HG02884 (cell line): Measurements from ENCODE around the gene CCL22.

Experiments used
- ATAC-seq: cut with Tn5 transposase; IDR thresholded peaks from one replicate; pipeline ENCODE4 v1.9.1; 2021; ENCODE audit warnings: mild to moderate bottlenecking, moderate library complexity; ENCODE audit not compliant: unreplicated experiment

CCL22 gene

GRCh38 chr16:57345666-57346204, 12.8 kb upstream of the CCL22 start:
- ATAC-seq, result no peak

- ATAC-seq, result no peak
Observed at GRCh38 chr16:57347858-57348257, 10.7 kb upstream of the CCL22 start.

- no peak for ATAC-seq
Observed at GRCh38 chr16:57348327-57348726, 10.3 kb upstream of the CCL22 start.

- ATAC-seq, result peak; percentile 90
Observed at GRCh38 chr16:57349212-57350031, 9.2 kb upstream of the CCL22 start.

GRCh38 chr16:57352636-57353047, 5.9 kb upstream of the CCL22 start:
- ATAC-seq, result no peak

GRCh38 chr16:57354311-57354710, 4.3 kb upstream of the CCL22 start:
- no peak for ATAC-seq

- ATAC-seq, result no peak
Observed at GRCh38 chr16:57355898-57356414, 2.6 kb upstream of the CCL22 start.

- no peak for ATAC-seq
Observed at GRCh38 chr16:57356547-57356946, 2.0 kb upstream of the CCL22 start.

- no peak for ATAC-seq
Observed at GRCh38 chr16:57357330-57358085, 1.1 kb upstream of the CCL22 start.

- no peak for ATAC-seq
Observed at GRCh38 chr16:57358086-57358420, 530 bp upstream of the CCL22 start.

GRCh38 chr16:57360321-57360935, 1.8 kb downstream of the CCL22 start:
- no peak for ATAC-seq

GRCh38 chr16:57361404-57361803, 2.8 kb downstream of the CCL22 start:
- ATAC-seq, result no peak

- no peak for ATAC-seq
Observed at GRCh38 chr16:57364143-57364542, 5.6 kb downstream of the CCL22 start.

- ATAC-seq, result no peak
Observed at GRCh38 chr16:57366544-57367040, 8.0 kb downstream of the CCL22 start.

GRCh38 chr16:57367116-57367752, 8.7 kb downstream of the CCL22 start:
- ATAC-seq, result no peak

GRCh38 chr16:57371494-57372371, 13.2 kb downstream of the CCL22 start:
- ATAC-seq, result no peak

- ATAC-seq, result no peak
Observed at GRCh38 chr16:57372372-57373116, 14.0 kb downstream of the CCL22 start, which contains the start of gene CX3CL1. Gene CX3CL1, plus strand, starts transcription at chr16:57372490. Its CDS starts 79 bp downstream, at chr16:57372569.

GRCh38 chr16:57373117-57373947, 14.7 kb downstream of the CCL22 start:
- ATAC-seq, result no peak
